GM21390 (cell line): ENCODE measurements around the gene SGCD.
"Not testable (repeated sequence)": the region's sequence is repeated elsewhere in the genome, so short reads cannot be mapped to it uniquely, and the experiment has no call there.

Source experiments
- ATAC-seq: cut with Tn5 transposase; IDR thresholded peaks from one replicate; pipeline ENCODE4 v1.9.1; 2021; ENCODE audit not compliant: unreplicated experiment

The SGCD gene

GRCh38 chr5:156617426-156617825, 290.5 kb downstream of the SGCD start:
- ATAC-seq: no peak

- ATAC-seq: no peak
These were observed 291.6 kb downstream of the SGCD start for GRCh38 chr5:156618601-156619000.

- no peak for ATAC-seq
These were observed 294.8 kb downstream of the SGCD start for GRCh38 chr5:156621719-156622118.

- ATAC-seq: no peak
These were observed 296.5 kb downstream of the SGCD start for GRCh38 chr5:156623381-156624040.

- ATAC-seq: no peak
These were observed 297.7 kb downstream of the SGCD start for GRCh38 chr5:156624686-156625085.

GRCh38 chr5:156628421-156628820, 301.5 kb downstream of the SGCD start:
- ATAC-seq: no peak

- ATAC-seq: no peak
These were observed 304.0 kb downstream of the SGCD start for GRCh38 chr5:156631005-156631404.

GRCh38 chr5:156634301-156634700, 307.3 kb downstream of the SGCD start:
- ATAC-seq: no peak

GRCh38 chr5:156640691-156641241, 313.8 kb downstream of the SGCD start:
- ATAC-seq: no peak

- ATAC-seq: no peak
These were observed 314.7 kb downstream of the SGCD start for GRCh38 chr5:156641686-156642085.

- no peak for ATAC-seq
These were observed 320.1 kb downstream of the SGCD start for GRCh38 chr5:156647034-156647451.

- ATAC-seq: no peak
These were observed 327.5 kb downstream of the SGCD start for GRCh38 chr5:156654444-156654843.

- no peak for ATAC-seq
These were observed 328.8 kb downstream of the SGCD start for GRCh38 chr5:156655732-156656131.

- not testable (repeated sequence) for ATAC-seq
These were observed 337.9 kb downstream of the SGCD start for GRCh38 chr5:156664832-156665231.

GRCh38 chr5:156666686-156667085, 339.7 kb downstream of the SGCD start:
- not testable (repeated sequence) for ATAC-seq

GRCh38 chr5:156667616-156668015, 340.7 kb downstream of the SGCD start:
- no peak for ATAC-seq

GRCh38 chr5:156669416-156669815, 342.5 kb downstream of the SGCD start:
- no peak for ATAC-seq

GRCh38 chr5:156670615-156671014, 343.7 kb downstream of the SGCD start:
- ATAC-seq: no peak

GRCh38 chr5:156675395-156675794, 348.4 kb downstream of the SGCD start:
- no peak for ATAC-seq

GRCh38 chr5:156677963-156678362, 351.0 kb downstream of the SGCD start:
- no peak for ATAC-seq

- ATAC-seq: no peak
These were observed 351.5 kb downstream of the SGCD start for GRCh38 chr5:156678484-156678883.

GRCh38 chr5:156680831-156681230, 353.9 kb downstream of the SGCD start:
- no peak for ATAC-seq

- ATAC-seq: no peak
These were observed 354.3 kb downstream of the SGCD start for GRCh38 chr5:156681265-156681664.
